DMS 273 (cell line): Measurements from ENCODE around the gene LTBR.

ENCODE experiments used
- DNase-seq: peaks from one replicate; lab custom pipeline; 2025; ENCODE audit not compliant: unreplicated experiment; lab: John Stamatoyannopoulos, UW

The LTBR gene

GRCh38 chr12:6380141-6381121 is 3.5 kb upstream of the LTBR start:
- no peak for DNase-seq

- DNase-seq, result no peak
These were observed 1.6 kb upstream of the LTBR start for GRCh38 chr12:6382371-6382770.

- no peak for DNase-seq
These were observed 980 bp upstream of the LTBR start for GRCh38 chr12:6382982-6383381.

GRCh38 chr12:6384499-6385436 is 806 bp downstream of the LTBR start:
- no peak for DNase-seq

GRCh38 chr12:6386038-6386437 is 2.1 kb downstream of the LTBR start:
- no peak for DNase-seq

GRCh38 chr12:6386491-6386890 is 2.5 kb downstream of the LTBR start:
- DNase-seq, result no peak

GRCh38 chr12:6387541-6387940 is 3.6 kb downstream of the LTBR start:
- DNase-seq, result no peak

- no peak for DNase-seq
These were observed 6.3 kb downstream of the LTBR start for GRCh38 chr12:6390084-6390799.

- no peak for DNase-seq
These were observed 7.1 kb downstream of the LTBR start for GRCh38 chr12:6391013-6391412.

GRCh38 chr12:6392504-6392903 is 8.5 kb downstream of the LTBR start:
- DNase-seq, result no peak

- DNase-seq, result no peak
These were observed 9.1 kb downstream of the LTBR start for GRCh38 chr12:6393109-6393508.

GRCh38 chr12:6394398-6394797 is 10.4 kb downstream of the LTBR start:
- DNase-seq, result no peak

GRCh38 chr12:6396031-6396430 is 12.1 kb downstream of the LTBR start:
- no peak for DNase-seq

GRCh38 chr12:6399884-6400644 is 16.1 kb downstream of the LTBR start:
- DNase-seq, result no peak

- DNase-seq, result no peak
These were observed 20.4 kb downstream of the LTBR start for GRCh38 chr12:6404390-6404789.

GRCh38 chr12:6405963-6406362 is 22.0 kb downstream of the LTBR start:
- no peak for DNase-seq

- DNase-seq, result no peak
These were observed 23.4 kb downstream of the LTBR start for GRCh38 chr12:6407236-6407954.

GRCh38 chr12:6416596-6416995 is 32.6 kb downstream of the LTBR start:
- DNase-seq, result no peak

GRCh38 chr12:6418796-6419195 is 34.8 kb downstream of the LTBR start:
- no peak for DNase-seq

- no peak for DNase-seq
These were observed 36.4 kb downstream of the LTBR start for GRCh38 chr12:6420364-6420763.
